ENCODE results near the gene ROS1. TPM values are rescaled to one million over a fixed set of nuclear protein-coding genes. Genes with fewer than 3 reads are reported as not detected.

ROS1 gene
- polyA plus RNA-seq, 3 donors: not detected

DNA sequence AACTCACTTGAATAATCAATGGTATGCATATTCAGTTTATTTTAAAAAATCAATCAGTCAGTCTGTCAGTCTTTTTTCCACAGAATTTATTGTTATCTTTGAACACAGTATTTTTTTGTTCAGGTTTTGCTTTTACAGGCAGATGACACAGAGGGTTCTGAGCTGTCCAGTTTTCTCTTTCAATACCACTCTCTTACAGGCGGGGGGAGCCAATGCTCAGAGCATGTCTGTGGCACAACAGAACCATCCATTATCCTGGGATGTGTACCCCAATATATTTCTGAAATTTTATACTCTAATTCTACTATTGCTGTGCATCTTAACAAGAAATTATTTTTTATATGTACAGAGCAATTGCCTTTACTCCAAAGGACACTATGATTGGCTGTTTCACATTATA lies 21.2 kb downstream of the ROS1 start:
- Mint-ChIP-seq H3K4me1 (no peaks in the 10 kb centered on the region), H3K9me3 (peaks cover 0 to 2% (median 0%) of the 10 kb centered on the region in 7 donors), H3K36me3 (no peaks in the 10 kb centered on the region), H3K27me3 (ENCODE audit: low read depth in 3 of 3) (no peaks in the 10 kb centered on the region), H3K4me3 (no peak overlapping the region), H3K27ac (no peak overlapping the region)
- Histone ChIP-seq H3K36me3 (replicated peaks in 1 of 2; ENCODE audit: control insufficient read depth in 1 of 2, insufficient read depth in 2 of 2, low read length in 2 of 2) (no peaks in the 10 kb centered on the region), H3K4me3 (replicated peaks in 1 of 3; ENCODE audit: low read depth in 2 of 3, low read length in 3 of 3) (no peak overlapping the region), H2AFZ (ENCODE audit: insufficient read depth, low read depth, low read length, poor library complexity, severe bottlenecking) (no peak overlapping the region), H3K9ac (ENCODE audit: insufficient read depth, low read length, poor library complexity, severe bottlenecking) (no peak overlapping the region), H3K4me2 (replicated peaks; ENCODE audit: extremely low read depth, low read length, poor library complexity, severe bottlenecking) (no peak overlapping the region), H3K27me3 (ENCODE audit: control insufficient read depth in 2 of 2, insufficient read depth in 2 of 2, low read length in 2 of 2) (no peaks in the 10 kb centered on the region), H3K27ac (ENCODE audit: low read depth in 1 of 2, low read length in 2 of 2) (no peak overlapping the region), H3K4me1 (ENCODE audit: control insufficient read depth in 1 of 2, insufficient read depth in 2 of 2, low read length in 2 of 2) (no peaks in the 10 kb centered on the region), H3K79me2 (ENCODE audit: insufficient read depth, low read length) (no peaks in the 10 kb centered on the region), H4K20me1 (ENCODE audit: insufficient read depth, low read length) (no peaks in the 10 kb centered on the region), H3K9me3 (replicated peaks in 1 of 2; ENCODE audit: control insufficient read depth in 1 of 2, insufficient read depth in 1 of 2, low read length in 2 of 2) (no peaks in the 10 kb centered on the region)
- no peak for DNase-seq
- TF ChIP-seq CTCF (IDR thresholded peaks at IDR 0.05): no peak
- no CpG with 5 or more reads among the region's 1 CpG for WGBS (ENCODE audit: insufficient coverage)
- intact Hi-C loops (cut with micrococcal nuclease): no loop called here

- Histone ChIP-seq H3K4me2 (replicated peaks; ENCODE audit: extremely low read depth, low read length, poor library complexity, severe bottlenecking) (no peak overlapping the region), H2AFZ (ENCODE audit: insufficient read depth, low read depth, low read length, poor library complexity, severe bottlenecking) (no peak overlapping the region), H4K20me1 (ENCODE audit: insufficient read depth, low read length) (no peaks in the 10 kb centered on the region), H3K79me2 (ENCODE audit: insufficient read depth, low read length) (no peaks in the 10 kb centered on the region), H3K36me3 (replicated peaks in 1 of 2; ENCODE audit: control insufficient read depth in 1 of 2, insufficient read depth in 2 of 2, low read length in 2 of 2) (no peaks in the 10 kb centered on the region), H3K27me3 (ENCODE audit: control insufficient read depth in 2 of 2, insufficient read depth in 2 of 2, low read length in 2 of 2) (no peaks in the 10 kb centered on the region), H3K4me1 (ENCODE audit: control insufficient read depth in 1 of 2, insufficient read depth in 2 of 2, low read length in 2 of 2) (no peaks in the 10 kb centered on the region), H3K27ac (ENCODE audit: low read depth in 1 of 2, low read length in 2 of 2) (no peak overlapping the region), H3K9ac (ENCODE audit: insufficient read depth, low read length, poor library complexity, severe bottlenecking) (no peak overlapping the region), H3K4me3 (replicated peaks in 1 of 3; ENCODE audit: low read depth in 2 of 3, low read length in 3 of 3) (no peak overlapping the region), H3K9me3 (replicated peaks in 1 of 2; ENCODE audit: control insufficient read depth in 1 of 2, insufficient read depth in 1 of 2, low read length in 2 of 2) (no peaks in the 10 kb centered on the region)
- no peaks in the 10 kb centered on the region for H3K36me3 Mint-ChIP-seq
- H3K4me3 Mint-ChIP-seq: no peak overlapping the region
- no peaks in the 10 kb centered on the region for H3K9me3 Mint-ChIP-seq
- no peaks in the 10 kb centered on the region for H3K4me1 Mint-ChIP-seq
- DNase-seq: no peak
- H3K27me3 Mint-ChIP-seq (ENCODE audit: low read depth in 3 of 3): no peaks in the 10 kb centered on the region
- intact Hi-C loops (cut with micrococcal nuclease): no loop called here
- 40% methylated on average over 2 of the region's 2 CpGs for WGBS (ENCODE audit: insufficient coverage)
- TF ChIP-seq CTCF (IDR thresholded peaks at IDR 0.05): no peak
- no peak overlapping the region for H3K27ac Mint-ChIP-seq
These were observed 23.9 kb downstream of the ROS1 start for GRCh38 chr6:117401799-117402198.

Data from CD14-positive monocyte (primary cell).